GM18867 (cell line): ENCODE results near the gene MACROD2.

Source experiments
- ATAC-seq: cut with Tn5 transposase; IDR thresholded peaks from one replicate; pipeline ENCODE4 v1.9.1; 2021; ENCODE audit warnings: mild to moderate bottlenecking, moderate library complexity; ENCODE audit not compliant: unreplicated experiment

MACROD2 gene

DNA sequence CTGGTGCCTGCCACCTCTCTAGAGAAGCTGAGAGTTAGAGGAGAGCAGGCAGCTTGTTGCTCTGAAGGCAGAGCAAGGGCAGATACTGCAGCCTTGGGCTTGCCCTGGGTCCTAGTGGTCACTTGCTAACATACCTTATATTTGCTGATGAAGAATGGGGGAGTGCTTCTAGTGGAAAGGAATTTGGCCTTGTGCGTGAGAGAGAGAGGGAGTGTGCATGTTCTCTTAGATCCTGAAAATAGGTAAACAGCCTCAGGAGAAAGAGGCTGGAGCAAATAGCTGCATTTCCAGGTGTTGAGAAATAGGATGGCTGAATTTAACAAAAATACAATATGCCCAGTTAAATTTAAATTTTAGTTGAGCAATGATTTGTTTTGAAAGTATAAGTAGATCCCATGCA, 1066.6 kb downstream of the MACROD2 start:
- no peak for ATAC-seq

DNA sequence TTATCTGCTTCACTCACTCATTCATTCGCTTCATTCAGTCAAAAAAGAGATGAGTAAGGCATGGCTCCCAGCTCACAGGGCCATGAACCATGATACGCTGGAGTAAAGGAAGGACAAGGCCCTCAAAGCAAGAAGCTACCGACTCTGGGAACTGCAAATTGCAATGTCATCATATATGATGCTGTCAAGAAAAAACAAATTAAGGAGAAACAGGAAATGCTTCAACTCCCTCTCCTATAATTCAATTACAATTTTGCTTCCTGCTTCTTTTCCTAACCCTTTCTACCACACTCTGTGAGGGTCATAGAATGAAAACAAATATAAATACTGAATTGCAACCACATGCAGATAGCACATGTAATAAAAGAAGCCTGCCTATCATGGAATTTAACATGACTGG, 1067.8 kb downstream of the MACROD2 start:
- no peak for ATAC-seq

DNA sequence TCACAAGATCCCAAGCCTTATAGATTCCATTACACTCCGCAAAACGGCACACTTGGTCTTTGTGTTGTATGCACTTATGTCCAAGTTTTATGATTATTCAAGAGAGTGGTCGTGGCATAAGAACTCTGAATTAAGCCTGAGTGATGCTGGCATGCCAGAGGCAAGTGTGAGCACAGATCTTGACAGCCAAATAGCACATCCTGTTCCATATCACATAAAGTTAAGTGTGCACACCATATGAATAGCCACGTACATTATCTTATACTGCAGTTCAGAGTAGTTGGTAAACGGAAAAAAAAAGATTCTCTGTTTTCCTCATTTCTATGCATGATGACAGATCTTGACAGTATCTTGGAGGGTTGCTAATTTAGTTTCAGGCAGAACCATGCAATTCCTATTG, 1069.4 kb downstream of the MACROD2 start:
- ATAC-seq, result no peak

DNA sequence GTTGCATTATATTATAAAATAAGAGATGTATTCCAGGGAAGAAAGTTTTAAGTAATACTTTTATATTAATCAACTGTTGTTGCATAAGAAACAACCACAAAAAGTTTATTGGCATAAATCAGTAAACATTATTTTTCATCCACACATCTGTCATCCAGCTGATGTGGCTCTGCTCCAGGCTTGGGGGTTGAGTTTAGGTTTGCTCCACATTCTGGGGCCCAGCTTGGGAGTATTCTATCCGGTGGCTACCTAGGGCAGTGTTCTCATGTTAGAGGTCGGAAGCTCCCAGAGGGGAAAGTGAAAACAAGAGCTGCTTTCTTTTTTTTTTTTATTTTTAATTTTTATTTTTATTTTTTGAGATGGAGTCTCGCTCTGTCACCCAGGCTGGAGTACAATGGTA, 1070.5 kb downstream of the MACROD2 start:
- no peak for ATAC-seq

DNA sequence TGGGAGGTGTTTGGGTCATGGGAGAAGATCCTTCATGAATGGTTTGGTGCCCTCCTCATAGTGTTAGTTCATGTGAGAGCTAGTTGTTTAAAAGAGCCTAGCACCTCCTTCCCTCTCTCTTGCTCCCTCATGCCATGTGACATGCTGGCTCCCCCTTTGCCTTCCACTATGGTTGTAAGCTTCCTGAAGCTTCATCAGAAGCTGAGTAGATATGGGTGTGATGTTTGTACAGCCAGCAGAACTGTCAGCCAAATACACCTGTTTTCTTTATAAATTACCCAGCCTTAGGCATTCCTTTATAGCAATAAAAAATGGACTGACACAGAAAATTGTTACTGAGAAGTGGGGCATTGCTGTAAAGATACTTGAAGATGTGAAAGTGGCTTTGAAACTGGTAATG, 1073.2 kb downstream of the MACROD2 start:
- ATAC-seq, result no peak

DNA sequence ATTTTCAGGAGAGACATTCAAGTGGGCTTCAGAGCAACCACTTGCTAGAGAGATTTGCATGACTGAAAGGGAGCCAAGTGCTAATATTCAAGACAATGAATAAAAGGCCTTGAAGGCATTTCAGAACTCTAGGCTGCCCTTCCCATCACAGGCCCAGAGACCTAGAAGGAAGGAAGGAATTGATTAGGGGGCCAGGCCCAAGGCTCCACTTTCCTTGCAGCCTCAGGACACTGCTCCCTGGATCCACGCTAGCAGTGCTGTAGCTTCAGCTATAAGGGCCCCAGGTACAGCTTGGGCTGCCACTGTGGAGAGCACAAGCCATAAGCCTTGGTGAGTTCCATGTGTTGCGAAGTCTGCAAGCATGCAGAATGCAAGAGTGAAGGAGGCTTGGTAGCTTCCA, 1074.0 kb downstream of the MACROD2 start:
- ATAC-seq, result no peak

DNA sequence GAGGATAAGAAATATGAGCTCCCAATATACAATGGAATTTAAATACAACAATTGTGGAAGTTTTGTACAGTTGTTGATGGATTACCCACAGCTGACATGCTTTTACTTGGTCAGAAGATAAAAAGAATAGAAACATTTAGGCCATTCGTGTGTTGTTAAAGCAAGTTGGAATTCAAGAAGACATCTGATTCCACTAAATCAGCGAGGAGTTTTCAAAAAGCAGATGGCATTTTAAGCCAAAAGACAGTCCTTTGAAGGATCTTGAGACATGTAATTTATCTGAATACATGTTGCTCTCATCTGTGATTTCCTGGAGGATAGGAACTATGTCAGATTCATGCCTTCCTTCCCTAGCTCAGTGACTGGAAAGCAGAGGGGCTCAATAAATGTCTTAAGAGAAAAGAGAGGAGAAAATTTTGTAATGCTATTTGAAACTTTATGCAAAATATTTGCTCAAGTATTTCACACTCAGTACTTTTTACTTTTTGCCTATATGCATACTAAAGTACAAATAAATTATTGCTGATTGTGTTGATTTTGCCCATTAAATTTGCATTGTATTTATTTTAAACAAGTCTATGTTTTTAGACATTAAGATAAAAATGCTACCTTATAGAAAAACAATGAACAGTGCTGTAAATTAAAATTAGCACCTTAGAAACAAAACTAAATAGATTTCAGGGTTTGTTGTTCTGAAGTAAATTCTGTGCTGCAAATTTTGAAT, 1075.9 kb downstream of the MACROD2 start:
- no peak for ATAC-seq

DNA sequence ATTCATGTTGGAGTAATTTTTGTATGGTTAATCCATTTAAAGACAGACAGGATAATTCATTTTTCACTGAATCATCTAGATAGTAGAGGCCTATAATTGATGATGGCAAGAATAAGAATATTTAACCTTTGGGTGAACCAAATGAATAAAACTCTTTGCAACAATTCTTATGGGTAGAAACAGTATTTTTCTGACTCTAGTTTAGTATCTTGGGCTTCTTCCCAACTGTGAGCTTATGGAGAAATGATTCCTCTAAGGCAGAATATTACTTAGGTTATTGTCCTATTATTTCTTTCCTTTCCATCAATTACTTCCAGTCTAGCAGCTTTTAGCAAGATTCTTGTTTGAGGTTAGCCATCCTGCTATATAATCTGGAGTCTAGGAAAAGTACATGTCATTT, 1077.0 kb downstream of the MACROD2 start:
- ATAC-seq, result no peak

DNA sequence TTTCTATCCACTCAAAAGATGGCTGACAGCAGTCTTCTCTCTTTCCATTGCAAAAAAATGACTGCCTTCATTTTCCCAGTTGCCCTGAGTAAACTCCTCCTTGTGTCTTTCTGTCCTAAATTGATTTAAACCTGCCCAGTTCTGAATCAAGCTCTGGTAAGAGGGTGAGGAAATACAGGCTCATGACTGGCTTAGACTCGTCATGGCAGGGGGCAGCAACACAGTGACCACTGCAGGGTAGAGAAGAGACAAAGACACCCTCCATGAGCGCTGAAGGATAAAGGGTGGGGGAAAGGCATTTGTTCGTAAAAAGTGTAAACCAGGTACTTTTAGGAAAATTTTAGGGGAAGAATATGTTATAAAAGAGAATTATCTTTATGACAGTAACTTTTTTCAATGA, 1080.3 kb downstream of the MACROD2 start:
- no peak for ATAC-seq

DNA sequence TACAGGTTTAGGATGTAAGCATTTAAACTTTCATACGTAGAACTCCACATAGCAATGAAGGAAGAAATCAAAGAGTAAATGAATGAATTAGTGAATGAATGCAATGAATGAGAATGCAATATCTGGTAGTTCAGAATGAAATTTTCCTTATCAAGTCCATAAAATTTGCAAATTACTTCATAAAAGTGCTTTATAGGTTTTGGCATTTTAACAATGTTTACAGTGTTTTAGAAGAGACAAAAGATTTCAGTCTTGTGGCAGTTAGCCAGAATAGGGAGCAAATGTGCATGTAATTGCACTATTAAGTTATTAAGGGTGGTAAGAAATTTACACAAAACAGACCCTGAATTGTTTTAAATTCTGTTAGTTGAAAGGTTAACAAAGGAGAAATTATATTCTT, 1081.5 kb downstream of the MACROD2 start:
- no peak for ATAC-seq

DNA sequence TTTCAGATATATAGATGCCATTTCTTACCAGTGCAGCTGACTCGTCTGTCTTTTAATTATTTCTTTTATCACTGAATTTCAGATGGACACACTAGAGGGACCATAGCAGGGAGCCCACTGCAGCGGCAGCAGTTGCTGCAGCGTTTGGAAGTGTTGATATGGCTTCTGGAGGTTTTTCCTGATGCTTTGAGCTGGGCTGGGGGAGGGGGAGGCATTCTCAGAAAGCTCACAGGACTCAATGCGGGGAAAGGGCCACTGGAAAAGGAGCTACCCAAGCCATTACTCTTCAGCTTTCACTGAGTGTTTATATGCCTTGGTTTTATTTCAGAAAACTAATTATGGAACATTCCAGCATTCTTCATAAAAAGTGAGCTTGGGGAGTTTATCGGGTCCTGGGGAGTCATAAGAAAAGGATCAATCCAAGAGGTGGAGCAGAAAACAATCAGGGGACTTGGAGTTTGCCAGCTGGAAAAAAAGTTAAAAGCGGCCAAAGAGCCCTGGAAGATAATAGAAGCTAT, 1082.5 kb downstream of the MACROD2 start:
- no peak for ATAC-seq

DNA sequence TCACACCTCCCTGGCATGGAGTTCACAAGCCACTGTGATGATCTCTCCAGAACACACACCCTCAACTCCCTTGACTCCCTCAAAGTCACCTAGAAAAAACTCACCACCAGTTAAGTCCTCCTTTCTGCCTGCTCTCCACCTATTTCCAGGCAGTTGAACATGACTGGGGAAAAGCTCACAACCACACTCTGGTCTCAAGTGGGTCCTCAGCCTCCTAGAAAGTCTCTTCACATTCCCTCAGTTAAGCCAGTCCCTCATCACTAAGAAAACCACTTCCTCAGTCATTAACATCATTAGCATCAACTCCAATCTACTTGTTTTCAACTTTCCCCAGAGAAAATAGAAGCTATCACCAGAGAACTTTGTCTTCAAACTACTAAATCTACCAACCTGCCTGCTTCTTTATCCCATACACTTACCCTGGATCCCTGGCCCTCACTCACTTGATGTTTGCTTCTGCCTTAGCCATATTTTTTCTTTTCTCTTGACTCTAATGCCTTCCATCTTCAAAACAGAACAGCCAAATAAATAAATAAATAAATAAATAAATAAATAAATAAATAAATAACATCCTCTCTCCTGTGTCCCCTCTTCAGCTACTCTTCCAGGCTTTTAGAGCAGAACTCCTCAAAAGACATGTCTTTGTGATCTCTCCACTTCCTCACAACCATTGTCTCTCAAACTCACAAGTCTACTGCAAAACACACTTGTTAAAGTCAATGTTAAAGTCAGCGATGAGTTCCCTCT, 1084.5 kb downstream of the MACROD2 start:
- ATAC-seq, result no peak

DNA sequence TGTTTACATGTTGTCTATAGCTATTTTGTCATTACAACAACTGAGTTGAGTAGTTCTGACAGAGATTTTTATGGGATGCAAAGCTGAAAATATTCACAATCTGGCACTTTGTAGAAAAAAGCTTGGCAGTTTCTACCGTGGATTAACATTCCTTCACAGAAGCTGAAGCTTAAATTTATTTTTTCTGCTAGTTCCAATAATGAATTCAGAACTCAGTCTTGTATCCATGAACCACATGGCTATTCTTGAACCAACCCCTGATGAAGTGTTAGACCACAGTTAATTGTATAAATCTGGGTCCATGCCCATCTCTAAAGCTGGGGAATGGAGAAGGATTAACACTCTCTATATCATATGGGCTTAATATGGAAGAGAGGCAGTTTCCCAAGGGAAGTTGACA, 1085.9 kb downstream of the MACROD2 start:
- ATAC-seq, result no peak

DNA sequence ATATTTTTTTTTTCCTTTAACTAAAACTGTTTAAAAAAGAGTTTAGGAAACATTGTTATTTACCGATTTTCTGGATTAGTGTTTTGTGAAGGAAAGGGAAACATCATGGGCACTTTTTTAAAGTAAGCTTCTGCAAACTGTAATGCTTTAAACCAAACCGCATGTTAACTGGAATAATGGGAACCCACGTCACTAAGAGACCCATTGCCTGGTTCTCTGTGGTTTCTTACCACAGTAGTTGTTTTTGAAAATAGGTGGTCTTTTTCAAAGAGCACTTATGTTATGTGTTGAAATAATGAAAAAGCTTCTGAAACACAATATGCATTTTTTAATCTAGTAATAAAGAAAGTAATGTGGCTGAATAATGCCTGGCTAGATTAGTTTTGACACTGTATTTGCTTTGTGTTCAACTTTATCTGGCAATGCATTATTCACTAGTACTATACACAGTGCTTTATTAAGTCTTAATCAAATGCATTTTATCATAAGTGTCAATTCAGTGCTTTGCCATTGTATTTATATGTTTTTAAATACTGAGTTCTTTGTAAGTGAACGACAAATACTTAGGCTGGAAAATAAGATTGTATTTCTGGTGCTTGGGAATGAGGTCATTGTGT, 1096.2 kb downstream of the MACROD2 start:
- ATAC-seq, result no peak

DNA sequence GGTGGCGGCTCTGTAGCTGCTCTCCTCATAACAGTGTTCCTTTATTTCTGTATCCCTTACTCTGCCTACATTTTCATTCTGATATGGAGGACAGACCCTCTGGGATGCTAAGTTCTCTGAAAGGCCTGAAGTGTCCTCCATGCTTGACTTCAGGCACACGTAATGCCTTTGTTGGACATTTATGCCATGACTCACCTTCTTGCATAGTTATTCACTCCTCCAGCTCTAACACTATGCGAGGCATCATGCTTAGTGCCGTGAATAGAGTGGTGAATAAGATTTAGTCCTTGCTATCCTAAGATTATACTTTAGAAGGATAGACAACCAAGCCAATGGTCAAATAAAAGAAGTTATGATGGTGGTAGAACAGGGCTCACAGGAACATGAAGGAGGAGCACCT, 1103.0 kb downstream of the MACROD2 start:
- ATAC-seq, result no peak

DNA sequence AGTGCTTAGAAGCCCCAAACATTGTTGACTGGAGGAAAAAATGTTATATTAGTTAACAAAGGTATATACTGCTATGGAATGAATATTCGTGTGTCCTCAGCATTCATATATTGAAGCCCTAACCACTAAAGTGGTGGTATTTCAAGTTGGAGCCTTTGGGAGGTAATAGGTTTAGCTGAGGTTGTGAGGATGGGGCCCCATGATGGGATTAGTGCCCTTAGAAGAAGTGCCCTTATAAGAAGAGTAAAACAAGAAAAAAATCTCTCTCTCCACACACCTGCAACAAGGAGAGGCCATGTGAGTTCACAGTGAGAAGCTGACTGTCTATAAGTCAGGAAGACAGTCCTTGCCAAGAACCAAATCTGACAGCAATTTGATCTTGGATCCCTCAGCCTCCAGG, 1103.8 kb downstream of the MACROD2 start:
- no peak for ATAC-seq

DNA sequence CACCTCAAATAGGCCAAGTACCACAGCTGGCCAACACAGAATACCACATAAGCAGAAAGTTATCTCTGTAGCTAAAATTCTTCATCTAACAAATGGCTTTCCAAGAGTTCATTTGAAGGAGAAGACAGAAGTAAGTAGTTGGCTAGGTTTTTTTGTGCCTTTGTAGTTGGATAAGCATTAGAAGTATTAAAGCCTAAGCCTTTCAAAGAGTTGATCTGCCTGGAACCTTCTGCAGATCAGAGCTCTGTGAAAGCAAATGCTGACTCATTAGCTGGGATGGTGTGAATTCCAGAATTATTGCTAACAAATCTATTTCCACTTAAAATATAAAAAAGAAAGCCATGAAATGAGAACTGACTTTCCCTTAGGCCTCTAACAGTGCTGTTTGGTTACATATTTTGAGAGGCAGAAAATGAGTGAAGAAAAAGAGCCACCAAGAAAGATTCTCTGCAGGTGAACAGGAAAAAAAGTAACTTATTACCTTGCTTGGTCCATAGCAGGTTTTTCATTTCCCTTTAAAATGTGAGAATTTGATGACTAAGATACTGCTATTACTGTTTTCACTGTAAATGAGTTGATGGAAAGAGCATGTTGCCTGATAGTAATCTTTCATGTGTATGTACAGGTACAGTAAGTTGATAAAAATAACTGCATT, 1105.3 kb downstream of the MACROD2 start:
- no peak for ATAC-seq

DNA sequence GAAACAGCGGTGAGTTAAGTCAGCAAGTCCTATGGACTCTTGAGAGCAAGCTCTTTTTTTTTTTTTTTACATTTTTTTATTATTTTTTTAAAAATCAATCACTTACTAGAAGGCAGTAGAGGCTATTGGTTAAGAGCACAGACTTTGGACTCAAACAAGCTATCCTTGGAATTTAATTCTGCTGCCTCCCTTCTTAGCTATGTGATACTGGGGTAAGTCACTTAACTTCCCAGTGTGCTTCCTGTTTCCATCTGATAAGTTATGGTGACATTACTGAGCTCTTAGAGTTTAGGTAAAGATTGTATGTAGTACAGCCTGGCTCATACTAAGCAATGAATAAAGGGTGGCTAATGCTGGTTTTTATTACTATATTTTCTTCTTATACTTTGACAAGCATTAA, 1112.6 kb downstream of the MACROD2 start:
- no peak for ATAC-seq

DNA sequence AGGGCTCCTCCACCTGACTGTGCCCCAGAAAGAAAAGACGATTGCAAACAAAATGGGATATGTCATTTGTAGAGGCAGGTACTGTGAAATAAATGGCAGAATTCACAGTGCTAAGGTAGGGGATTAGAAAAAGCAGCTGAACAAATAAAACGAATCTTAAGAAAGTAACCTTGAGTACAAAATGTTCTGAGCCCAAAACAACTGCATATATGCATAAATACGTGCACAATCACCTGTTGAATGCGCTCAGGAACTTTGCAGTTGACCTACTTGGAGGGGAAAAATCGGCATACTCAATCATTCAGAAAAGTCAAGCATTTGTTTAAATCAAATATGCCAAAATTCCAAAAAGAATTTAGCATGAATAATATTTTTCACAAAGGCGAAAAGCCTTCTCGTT, 1114.2 kb downstream of the MACROD2 start:
- no peak for ATAC-seq

DNA sequence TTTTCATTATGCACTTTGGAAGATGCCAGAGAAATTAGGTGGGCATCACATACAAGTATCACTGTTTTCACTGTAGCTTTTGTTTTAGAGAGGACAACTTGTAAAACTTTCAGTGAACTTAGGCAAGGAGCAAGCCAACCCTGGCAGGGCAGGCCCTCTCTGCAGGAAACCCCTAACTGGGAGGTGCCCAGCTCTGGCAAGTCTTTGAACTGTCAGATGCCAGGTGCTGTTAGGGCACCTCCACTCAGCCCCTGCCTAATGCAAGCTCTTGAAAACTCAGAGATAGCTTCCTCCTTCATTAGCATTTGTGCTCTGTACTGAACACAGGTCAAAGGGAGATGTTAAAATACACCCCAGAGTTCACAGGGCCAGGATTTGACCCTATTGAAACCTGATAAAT, 1116.3 kb downstream of the MACROD2 start:
- no peak for ATAC-seq

DNA sequence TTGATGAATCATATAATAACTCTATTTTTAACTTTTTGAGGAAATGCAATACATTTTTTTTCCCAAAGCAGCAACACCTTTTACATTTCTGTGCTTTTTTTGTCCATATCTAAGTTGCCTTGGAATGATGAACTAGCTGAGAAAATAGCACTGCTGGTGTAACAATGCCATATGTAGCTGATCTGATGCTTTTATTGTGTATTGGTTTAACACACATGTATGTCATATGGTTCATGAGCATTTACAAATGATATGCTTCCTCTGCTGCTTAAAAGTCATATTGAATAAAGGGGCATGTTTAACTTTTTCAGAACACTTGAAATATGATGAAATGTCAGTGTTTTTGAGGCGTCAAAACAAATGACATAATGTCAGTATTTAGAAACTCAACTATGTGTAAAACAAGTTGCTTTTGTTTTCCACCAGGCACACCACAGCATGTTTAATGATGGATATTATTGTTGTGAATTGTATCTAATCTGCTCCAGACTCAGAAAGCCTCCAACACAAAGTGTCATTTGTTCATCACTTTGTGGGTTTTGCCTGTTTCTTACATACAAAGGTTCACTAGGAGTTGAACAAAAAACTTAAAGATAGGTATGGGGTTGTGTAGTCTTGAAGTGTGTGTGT, 1117.9 kb downstream of the MACROD2 start:
- ATAC-seq, result no peak
